Stimulated activated CD4-positive, alpha-beta T cell treated with anti-CD3 and anti-CD28 coated beads, Interleukin-1b, Interleukin-23, amount 100 ng/mL, for 24 hours (primary cell): ENCODE results near the gene FIS1.
"Not testable (repeated sequence)": the region's sequence is repeated elsewhere in the genome, so short reads cannot be mapped to it uniquely, and the experiment has no call there.

Experiments used
- DNase-seq, 4 experiments: peaks; one replicate each; pipeline ENCODE4 v3.0.0-alpha.2; 2020; ENCODE audit warnings: low read depth in 4 of 4, low spot score in 1 of 4

Gene FIS1

GRCh38 chr7:101244375-101245146 is at the start of gene FIS1:
TSS of gene FIS1 (minus strand) at chr7:101245081. CDS start at chr7:101245004, 77 bp downstream.
- DNase-seq = peak; percentile 86 to 92 (median 90)

DNA sequence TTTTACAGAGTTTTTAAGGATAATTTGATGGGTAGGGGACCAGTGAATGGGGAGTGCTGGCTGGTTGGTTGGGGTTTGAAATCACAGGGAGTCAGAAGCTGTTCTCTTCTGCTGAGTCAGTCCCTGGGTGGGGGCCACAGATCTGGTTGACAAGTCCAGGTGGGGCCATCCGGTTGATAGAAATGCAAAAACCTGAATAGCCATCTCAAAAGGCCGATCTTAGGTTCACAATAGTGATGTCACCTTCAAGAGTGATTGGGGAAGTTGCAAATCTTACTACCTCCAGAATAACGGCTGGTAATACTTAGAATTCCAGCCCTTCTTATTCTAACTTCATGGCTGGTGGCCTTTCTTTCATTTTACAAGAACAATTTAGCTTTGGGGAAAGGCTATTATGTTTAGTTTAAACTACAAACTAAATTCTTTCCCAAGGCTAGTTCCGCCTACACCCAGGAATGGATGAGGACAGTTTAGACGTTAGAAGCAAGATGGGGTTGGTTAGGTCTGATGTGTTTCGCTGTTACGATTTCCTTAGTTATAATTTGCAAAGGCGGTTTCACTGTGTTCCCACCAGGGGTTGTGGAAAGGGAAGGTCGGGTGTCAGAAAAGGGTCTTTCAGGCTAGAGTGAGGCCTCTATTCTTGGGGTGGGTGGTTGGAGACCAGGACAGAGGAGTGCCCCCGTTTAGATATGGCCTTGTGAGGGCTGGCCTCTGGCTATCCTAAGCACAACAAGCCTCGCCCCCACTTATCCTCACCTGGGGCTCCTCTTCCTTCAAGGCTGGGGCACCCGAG is 49.4 kb upstream of the FIS1 start:
- no peak for DNase-seq

DNA sequence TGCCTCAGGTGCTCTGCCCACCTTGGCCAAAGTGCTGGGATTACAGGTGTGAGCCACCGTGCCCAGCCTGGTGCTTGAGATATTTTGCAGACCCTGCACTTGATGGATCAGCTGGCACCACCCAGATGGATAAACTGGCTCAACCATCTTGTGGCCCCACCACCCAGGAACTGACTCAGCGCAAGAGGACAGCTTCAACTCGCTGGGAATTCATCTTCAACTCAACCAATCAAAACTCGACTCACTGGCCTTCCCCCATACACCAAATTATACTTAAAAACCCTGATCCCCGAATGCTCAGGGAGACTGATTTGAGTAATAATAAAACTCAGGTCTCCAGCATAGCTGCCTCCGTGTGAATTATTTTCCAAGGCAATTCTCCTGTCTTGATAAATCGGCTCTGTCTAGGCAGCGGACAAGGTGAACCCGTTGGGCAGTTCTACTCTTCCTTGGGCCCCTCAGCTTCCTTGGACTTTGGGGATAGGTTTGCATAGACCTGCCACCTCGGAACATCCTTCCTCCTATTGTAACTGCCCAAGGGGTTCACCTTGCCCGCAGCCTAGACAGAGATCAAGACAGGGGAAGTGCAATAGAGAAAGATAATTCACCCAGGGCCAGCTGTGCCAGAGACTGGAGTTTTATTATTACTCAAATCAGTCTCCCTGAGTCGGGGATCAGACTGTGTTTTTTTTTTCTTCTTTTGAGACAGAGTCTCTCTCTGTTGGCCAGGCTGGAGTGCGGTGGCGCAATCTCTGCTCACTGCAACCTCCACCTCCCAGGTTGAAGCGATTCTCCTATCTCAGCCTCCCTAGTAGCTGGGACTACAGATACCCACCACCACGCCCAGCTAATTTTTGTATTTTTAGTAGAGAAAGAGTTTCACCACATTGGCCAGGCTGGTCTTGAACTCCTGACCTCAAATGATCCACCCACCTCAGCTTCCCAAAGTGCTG is 48.5 kb upstream of the FIS1 start:
- not testable (repeated sequence) for DNase-seq

GRCh38 chr7:101292566-101292965 is 47.7 kb upstream of the FIS1 start:
- DNase-seq = not testable (repeated sequence)

- DNase-seq = peak; percentile 37 to 48 (median 44)
Observed at GRCh38 chr7:101290186-101291037, 45.5 kb upstream of the FIS1 start.

- not testable (repeated sequence) for DNase-seq
Observed at GRCh38 chr7:101289687-101290086, 44.8 kb upstream of the FIS1 start.

DNA sequence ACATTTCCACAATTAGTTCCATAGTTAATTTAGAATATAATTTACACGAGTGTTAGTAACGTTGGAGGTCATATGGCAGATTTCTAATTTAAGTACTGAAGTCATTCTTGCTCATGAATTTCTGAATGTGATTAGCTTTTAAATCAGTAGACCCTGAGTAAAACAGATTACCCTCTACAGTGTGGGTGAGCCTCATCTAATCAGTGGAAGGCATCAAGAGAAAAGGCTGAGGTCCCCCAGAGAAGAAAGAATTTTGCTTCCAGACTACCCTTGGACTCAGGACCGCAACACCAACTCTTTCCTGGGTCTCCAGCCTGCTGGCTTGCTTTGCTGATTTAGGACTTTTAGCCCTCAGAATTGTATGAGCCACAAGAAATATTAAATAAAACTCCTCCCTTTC is 43.6 kb upstream of the FIS1 start:
- DNase-seq = no peak

- no peak for DNase-seq
Observed at GRCh38 chr7:101287032-101287431, 42.2 kb upstream of the FIS1 start.

DNA sequence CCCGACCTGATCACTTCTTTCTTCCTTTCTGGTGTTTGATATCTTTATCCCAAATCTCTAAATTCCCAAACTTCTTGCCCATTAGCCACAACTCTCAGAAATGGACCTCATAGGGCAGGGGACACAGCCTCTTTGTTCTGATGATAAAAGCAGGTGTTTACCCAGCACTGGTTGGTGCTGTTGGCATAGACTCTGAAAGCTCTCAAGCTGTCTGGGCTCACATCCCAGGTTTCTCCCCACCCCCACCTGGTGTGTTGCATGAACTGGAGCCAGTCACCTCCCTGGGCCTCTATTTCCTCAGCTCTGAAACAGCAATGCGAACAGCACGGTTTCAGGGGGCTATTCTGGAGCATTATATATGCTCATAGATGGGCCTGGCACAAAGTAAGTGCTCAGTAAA is 41.0 kb upstream of the FIS1 start:
- not testable (repeated sequence) for DNase-seq

GRCh38 chr7:101285171-101285570 is 40.3 kb upstream of the FIS1 start:
- DNase-seq = no peak

DNA sequence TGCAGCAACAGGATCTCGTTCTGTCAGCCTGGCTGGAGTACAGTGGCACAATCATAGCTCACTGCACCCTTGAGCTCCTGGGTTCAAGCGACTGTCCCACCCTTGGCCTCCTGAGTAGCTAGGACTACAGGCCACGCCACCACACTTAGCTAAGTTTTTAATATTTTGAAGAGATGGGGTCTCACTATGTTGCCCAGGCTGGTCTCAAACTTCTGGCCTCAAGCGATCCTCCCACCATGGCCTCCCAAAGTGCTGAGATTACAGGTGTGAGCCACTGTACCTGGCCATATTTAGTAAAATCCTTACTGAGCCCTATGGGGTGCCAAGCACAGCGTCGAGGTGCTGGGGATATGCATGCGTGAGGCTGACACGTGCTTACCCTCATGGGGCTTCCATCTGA is 36.0 kb upstream of the FIS1 start:
- not testable (repeated sequence) for DNase-seq

DNA sequence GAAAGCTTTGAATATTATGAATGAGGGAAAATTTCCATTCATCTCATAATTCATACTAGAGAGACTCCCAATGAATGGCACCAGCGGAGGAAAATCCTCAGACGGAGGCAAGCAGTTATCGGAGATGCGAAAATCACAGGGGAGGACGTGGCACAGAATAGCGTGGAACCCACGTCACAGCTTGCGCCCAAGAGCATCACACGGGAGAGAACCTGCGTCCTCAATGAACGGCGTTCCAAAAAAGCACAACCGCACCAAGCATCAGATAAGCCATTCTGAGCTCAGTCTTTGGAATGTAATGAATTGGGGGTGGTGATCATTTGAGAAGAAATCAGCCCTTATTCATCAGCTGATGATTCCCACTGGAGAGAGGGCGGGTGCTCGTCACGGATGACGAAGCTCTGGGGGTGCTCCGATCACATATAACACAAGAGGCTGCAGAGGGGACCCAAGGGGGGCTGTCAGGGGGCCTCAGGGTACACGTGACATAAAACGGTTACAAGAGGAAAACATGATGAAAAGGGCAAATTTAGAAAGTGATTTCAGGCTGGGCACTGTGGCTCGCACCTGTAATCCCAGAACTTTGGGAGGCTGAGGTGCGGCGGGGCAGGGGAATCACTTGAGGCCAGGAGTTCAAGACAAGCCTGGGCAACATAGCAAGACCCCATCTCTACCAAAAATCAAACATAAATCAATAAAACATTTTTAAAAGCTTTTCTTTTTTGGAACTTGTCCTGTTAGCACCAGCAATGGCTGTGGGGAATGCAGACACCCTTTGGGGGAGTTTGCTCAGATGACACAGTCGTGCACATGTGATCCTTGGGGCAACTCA is 33.8 kb upstream of the FIS1 start:
- DNase-seq = no peak

GRCh38 chr7:101277155-101277554 is 32.3 kb upstream of the FIS1 start:
- DNase-seq = no peak

GRCh38 chr7:101273206-101273605 is 28.3 kb upstream of the FIS1 start:
- DNase-seq = no peak

- no peak for DNase-seq
Observed at GRCh38 chr7:101271021-101271420, 26.1 kb upstream of the FIS1 start.

GRCh38 chr7:101269664-101270063 is 24.8 kb upstream of the FIS1 start:
- no peak for DNase-seq

DNA sequence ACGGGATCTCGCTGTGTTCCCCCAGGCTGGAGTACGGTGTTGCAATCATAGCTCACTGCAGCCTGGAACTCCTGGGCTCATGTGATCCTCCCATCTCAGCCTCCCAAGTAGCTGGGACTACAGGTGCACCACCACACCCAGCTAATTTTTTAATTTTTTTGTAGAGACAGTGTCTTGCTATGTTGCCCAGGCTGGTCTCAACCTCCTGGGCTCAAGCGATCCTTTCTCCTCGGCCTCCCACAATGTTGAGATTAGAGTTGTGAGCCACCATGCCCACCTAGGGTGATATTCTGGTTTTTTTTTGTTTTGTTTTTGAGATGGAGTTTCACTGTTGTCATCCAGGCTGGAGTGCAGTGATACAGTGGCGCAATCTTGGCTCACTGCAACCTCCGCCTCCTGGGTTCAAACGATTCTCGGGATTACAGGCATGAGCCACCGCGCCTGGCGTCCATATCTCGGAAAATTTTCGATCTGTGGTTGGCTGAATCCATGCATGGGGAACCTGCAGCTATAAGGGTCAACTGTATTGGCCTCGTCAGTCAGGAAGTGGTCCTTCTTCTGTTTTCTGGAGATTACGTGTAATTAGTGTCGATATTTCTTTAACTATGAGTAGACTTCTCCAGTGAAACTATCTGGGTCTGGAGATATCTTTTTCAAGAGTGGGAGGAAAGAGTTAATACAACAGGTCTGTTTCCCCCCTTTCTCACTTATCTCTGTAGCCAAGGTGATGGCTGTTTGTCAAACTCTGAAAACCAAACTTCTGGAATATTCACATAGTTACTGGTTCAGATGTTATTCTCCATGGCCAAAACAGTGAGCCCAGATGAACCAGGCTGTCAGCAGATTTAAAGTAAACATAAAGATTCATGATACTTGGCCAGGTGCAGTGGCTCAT is 21.0 kb upstream of the FIS1 start:
- DNase-seq = no peak

- DNase-seq = not testable (repeated sequence)
Observed at GRCh38 chr7:101264102-101264706, 19.3 kb upstream of the FIS1 start.
